ENCODE data around the gene ACAN.
A peak's percentile ranks its signal among the peaks of the same experiment; 100 is the strongest.

The ACAN gene

DNA sequence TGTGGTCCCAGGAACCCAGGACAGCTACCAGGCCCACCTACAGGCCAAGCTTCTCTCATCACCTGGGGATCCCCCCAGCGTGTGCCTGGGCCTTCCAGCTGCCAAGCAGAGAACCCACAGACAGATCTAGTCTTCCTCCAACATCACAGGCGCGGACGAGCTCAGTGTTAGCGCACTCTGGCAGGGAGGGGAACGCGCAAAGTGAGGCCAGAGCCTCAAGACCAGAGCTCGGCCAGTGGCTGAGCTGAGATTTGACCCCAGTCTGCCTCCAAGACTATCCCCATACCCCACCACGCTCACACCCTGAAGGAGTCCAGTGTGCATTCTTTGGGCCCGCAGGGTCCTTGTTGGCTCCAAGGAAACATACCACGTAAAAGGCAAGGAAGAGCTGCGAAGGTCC is 104.9 kb downstream of the ACAN start:
- TF ChIP-seq, protein P1, sequence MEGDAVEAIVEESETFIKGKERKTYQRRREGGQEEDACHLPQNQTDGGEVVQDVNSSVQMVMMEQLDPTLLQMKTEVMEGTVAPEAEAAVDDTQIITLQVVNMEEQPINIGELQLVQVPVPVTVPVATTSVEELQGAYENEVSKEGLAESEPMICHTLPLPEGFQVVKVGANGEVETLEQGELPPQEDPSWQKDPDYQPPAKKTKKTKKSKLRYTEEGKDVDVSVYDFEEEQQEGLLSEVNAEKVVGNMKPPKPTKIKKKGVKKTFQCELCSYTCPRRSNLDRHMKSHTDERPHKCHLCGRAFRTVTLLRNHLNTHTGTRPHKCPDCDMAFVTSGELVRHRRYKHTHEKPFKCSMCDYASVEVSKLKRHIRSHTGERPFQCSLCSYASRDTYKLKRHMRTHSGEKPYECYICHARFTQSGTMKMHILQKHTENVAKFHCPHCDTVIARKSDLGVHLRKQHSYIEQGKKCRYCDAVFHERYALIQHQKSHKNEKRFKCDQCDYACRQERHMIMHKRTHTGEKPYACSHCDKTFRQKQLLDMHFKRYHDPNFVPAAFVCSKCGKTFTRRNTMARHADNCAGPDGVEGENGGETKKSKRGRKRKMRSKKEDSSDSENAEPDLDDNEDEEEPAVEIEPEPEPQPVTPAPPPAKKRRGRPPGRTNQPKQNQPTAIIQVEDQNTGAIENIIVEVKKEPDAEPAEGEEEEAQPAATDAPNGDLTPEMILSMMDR (IDR thresholded peaks at IDR 0.05; ENCODE audit: borderline replicate concordance, insufficient read depth, low read depth, low read length): no peak
- H3K4me3 ChIP-seq (ENCODE audit: low read depth, low read length): no peak overlapping the region

DNA sequence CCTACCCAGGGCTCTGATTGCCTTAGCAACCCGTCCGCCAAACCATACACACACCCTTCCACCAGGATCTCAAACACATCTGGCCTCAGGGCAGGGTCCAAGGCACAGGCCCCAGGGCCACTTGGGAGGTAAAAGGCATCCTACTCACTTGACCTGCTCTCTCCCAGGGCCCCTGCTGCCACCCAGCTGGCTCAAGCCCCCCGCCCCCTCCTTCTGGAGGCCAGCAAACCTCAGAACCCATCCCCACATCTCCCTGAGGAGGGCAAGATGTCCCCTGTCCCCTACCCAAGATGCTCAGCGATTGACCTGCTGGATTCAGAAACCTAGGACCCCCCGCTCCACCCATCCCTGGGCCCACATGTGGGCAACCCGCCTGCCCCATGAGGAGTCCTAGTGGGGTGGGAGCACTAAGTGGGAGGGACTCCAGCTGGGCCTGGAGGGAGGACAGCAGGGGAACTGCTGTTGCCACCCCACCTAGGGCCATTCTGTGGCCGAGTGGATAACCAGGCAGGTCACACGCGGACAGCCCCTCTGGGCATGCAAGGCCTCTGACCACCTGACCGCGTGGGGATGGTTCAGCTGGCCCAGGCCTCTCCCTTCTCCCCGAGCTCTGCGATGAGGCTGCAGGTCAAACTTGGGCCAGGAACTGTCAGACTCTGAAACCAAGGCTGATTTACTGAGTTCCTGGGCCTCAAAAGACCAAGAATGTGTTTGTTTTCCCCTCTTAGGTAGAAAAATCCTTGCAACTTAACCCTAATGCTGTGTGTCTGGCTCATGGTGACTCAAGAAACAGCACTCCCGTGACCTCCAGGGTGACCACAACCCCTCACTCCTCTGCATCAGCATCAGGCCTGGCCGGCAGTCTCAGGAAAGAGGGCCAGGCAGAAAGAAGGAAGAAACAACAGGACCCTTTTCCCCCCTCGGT is 105.7 kb downstream of the ACAN start:
- no peak overlapping the region for H3K4me3 ChIP-seq (ENCODE audit: low read depth, low read length)
- TF ChIP-seq, protein P1 (IDR thresholded peaks at IDR 0.05; ENCODE audit: borderline replicate concordance, insufficient read depth, low read depth, low read length): no peak

DNA sequence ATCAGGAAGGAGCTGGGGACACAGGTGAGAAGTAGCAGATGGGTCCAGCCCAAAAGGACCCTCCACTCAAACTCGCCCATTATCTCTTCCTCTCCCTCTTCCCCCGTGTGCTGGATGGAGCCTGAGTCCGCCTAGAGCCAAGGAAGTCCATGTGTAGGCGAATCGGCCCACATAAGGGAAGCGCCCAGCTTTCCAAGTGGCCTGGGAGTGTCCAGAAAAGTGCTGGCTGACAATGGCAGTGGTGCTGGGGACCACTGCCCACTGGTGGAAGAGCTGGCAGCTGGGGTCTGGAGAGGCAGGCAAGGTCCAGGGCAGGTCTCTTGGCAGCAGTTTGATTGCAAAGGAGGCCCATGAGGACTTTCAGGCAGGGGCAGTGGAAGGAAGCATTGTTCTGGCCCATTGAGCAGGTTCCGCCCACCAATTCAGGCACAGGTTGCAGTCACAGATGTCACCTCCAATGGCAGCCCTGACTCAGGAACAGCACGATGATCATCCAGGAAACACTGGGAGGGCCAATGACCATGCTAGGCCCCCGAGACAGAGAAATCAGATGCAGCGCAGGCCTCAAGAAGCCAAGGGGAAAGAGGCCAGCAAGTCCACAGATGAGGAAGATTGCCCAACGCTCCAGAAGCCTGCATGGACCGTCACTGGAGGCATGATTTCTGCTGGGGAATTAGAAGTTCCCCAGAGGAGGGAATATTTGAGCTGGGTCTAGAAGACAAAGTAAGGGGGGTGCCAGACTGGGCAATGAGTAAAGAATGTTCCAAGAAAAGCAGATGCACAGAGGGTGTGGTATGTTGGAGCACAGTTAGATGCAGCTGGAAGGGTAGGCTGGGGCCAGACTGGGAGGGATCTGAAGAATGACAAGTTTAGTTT is 107.0 kb downstream of the ACAN start:
- no peak overlapping the region for H3K4me3 ChIP-seq (ENCODE audit: low read depth, low read length)

DNA sequence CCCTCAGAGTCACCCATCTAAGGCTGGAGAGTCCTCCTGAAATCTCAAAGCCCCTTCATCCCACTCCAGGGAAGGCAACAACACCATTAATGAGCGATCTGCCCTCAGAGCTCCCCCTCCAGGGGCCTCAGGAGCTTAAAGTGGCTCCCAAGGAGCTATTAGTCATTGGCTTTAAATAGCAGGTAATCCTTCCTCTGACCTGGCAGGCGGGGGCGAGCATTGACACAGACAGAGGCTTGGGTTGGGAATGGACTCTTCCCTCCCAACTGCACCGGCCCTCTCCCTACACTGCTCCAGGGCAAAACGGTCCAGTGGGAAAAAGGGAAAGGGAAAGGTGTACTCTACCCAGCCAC is 108.5 kb downstream of the ACAN start:
- H3K4me3 ChIP-seq (ENCODE audit: low read depth, low read length): no peak overlapping the region
- TF ChIP-seq, protein P1 (IDR thresholded peaks at IDR 0.05; ENCODE audit: borderline replicate concordance, insufficient read depth, low read depth, low read length): no peak

More for the DNA sequence above, 107.0 kb downstream of the ACAN start:
- TF ChIP-seq, protein P1 (IDR thresholded peaks at IDR 0.05; ENCODE audit: borderline replicate concordance, insufficient read depth, low read depth, low read length): no peak

DNA sequence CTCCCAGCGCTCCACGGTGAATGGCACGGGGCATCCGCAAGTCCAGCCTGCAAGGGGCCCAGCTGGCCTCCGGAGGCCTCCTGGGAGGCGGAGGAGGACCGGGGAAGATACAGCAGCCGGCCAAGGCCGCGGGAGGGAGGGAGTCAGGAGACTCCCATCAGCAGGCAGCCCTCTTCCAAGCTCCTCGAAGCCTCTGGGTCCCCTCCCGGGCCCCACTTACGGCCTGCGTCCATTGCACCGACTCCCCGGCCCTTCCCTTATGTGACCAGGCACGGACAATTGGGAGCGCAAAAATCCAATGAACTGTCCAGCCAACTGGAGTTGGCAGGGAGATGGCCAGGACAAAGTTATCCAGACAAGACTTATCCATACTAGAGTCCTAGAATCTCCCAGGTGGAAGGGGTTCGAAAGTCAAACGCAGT is 109.3 kb downstream of the ACAN start:
- TF ChIP-seq, protein P1 (IDR thresholded peaks at IDR 0.05; ENCODE audit: borderline replicate concordance, insufficient read depth, low read depth, low read length): no peak
- peak overlapping the region; percentile 56 for H3K4me3 ChIP-seq (ENCODE audit: low read depth, low read length)

DNA sequence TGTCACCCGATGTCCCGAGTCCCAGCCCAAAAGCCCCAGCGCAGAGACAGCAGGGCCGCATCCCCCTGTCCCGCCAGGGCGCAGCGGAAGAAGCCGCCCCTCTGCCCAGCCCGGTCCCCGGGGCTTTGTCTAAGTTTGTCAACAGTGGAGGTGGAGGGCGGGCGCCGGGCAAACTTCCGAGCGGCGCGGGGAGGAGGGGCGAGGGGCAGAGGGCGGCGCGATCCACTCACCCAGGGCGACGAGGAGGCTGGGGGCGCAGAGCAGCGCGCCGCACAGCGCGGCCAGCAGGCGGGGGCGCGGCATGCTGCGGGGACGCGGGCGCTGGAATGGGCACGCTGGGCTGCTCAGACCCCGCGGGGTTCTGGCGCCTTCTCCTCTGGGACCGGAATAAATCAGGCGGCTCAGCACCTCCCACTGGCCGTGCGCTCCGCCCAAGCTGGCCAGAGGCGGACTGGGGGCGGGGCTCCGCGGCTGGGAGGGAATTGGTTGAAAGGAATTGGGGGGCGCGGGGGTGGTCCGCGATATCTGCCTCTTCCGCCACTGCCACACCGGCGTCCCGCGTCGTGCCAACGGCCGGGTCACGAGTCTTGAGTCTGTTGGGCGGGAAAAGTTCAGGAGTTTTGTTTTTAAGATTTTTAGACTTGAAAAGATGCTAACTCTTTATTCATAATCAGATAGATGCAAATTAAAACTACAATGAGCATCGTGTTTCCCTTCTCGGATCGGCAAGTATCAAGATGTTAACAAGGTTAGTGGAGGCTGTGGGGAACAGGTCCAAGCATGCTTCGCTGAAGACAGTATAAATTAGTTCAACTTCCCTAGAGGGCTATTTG is 110.0 kb downstream of the ACAN start, which contains the start of gene MFGE8:
Gene MFGE8, minus strand, starts transcription at position 363 of the 833 bp plus-strand sequence. Its CDS starts 60 bp downstream, at position 303.
- TF ChIP-seq, protein P1 (IDR thresholded peaks at IDR 0.05; ENCODE audit: borderline replicate concordance, insufficient read depth, low read depth, low read length): peak; percentile 4; the same call in 1 of the 2 replicates

More for the DNA sequence above, 110.0 kb downstream of the ACAN start, which contains the start of gene MFGE8:
- H3K4me3 ChIP-seq (ENCODE audit: low read depth, low read length): peak within 1 kb of the TSS; percentile 56
